Mesenchymal stem cell (in vitro differentiated cells and primary cell): ENCODE data around the gene FAM219B.

Source experiments
- DNase-seq: peaks from one replicate; pipeline ENCODE4 v3.0.0-alpha.2; 2013
- H2AFZ ChIP-seq: one replicate; pipeline ENCODE4 v1.6.1; 2013; ENCODE audit warnings: low read depth, mild to moderate bottlenecking, control low read depth, inconsistent platforms, low read length, moderate library complexity
- H2AK5ac ChIP-seq: 2 replicates; pipeline ENCODE4 v1.6.1; 2013; ENCODE audit warnings: low read length, moderate library complexity, mild to moderate bottlenecking, inconsistent platforms; ENCODE audit not compliant: severe bottlenecking
- H2BK120ac ChIP-seq: one replicate; pipeline ENCODE4 v1.6.1; 2013; ENCODE audit warnings: low read depth, mild to moderate bottlenecking, inconsistent platforms, low read length, moderate library complexity
- H2BK12ac ChIP-seq, 2 experiments: one replicate each; pipeline ENCODE4 v1.6.1; 2013; ENCODE audit warnings: inconsistent platforms in 2 of 2, low read length in 2 of 2, mild to moderate bottlenecking in 2 of 2, moderate library complexity in 2 of 2, control low read depth in 1 of 2
- H2BK15ac ChIP-seq: one replicate; pipeline ENCODE4 v1.6.1; 2013; ENCODE audit warnings: mild to moderate bottlenecking, low read depth, inconsistent platforms; ENCODE audit not compliant: poor library complexity, severe bottlenecking
- H2BK5ac ChIP-seq: 2 replicates; pipeline ENCODE4 v1.6.1; 2013; ENCODE audit warnings: low read depth, mild to moderate bottlenecking, low read length, control low read depth, inconsistent platforms; ENCODE audit not compliant: poor library complexity, severe bottlenecking
- H3K14ac ChIP-seq, 2 experiments: one replicate each; pipeline ENCODE4 v1.6.1; 2013; ENCODE audit warnings: inconsistent platforms in 2 of 2, low read length in 2 of 2, control low read depth in 1 of 2, mild to moderate bottlenecking in 1 of 2, moderate library complexity in 1 of 2
- H3K18ac ChIP-seq, 2 experiments: one replicate each; pipeline ENCODE4 v1.6.1; 2013; ENCODE audit warnings: inconsistent platforms in 2 of 2, low read length in 2 of 2, control low read depth in 1 of 2, low read depth in 1 of 2, mild to moderate bottlenecking in 1 of 2
- H3K23ac ChIP-seq, 2 experiments: one replicate each; pipeline ENCODE4 v1.6.1; 2013; ENCODE audit warnings: inconsistent platforms in 2 of 2, low read length in 2 of 2, mild to moderate bottlenecking in 2 of 2, moderate library complexity in 2 of 2, control low read depth in 1 of 2
- H3K27ac ChIP-seq: 2 replicates; pipeline ENCODE4 v1.5.1; 2013; ENCODE audit warnings: mild to moderate bottlenecking, moderate library complexity, low read length, control low read depth, inconsistent platforms; ENCODE audit not compliant: poor library complexity, severe bottlenecking
- H3K27me3 ChIP-seq, 2 experiments: 2 replicates each; pipeline versions ENCODE4 v1.6.1 to v1.7.0; 2013; ENCODE audit warnings: low read length in 2 of 2, mild to moderate bottlenecking in 2 of 2, moderate library complexity in 2 of 2, control low read depth in 1 of 2, inconsistent platforms in 1 of 2; ENCODE audit not compliant: control insufficient read depth in 1 of 2, insufficient read depth in 1 of 2
- H3K36me3 ChIP-seq, 2 experiments: 2 replicates each; pipeline versions ENCODE4 v1.6.1 to v1.7.0; 2013; ENCODE audit warnings: low read length in 2 of 2, control low read depth in 1 of 2, inconsistent platforms in 1 of 2, low read depth in 1 of 2, mild to moderate bottlenecking in 1 of 2; ENCODE audit not compliant: insufficient read depth in 2 of 2, control insufficient read depth in 1 of 2
- H3K4ac ChIP-seq, 2 experiments: one replicate each; pipeline ENCODE4 v1.6.1; 2013; ENCODE audit warnings: inconsistent platforms in 2 of 2, low read length in 2 of 2, mild to moderate bottlenecking in 2 of 2, moderate library complexity in 2 of 2, control low read depth in 1 of 2, low read depth in 1 of 2
- H3K4me1 ChIP-seq: 2 replicates; pipeline ENCODE4 v1.6.1; 2013; ENCODE audit warnings: low read depth, low read length, control low read depth; ENCODE audit not compliant: control insufficient read depth, insufficient read depth
- H3K4me2 ChIP-seq: 2 replicates; pipeline ENCODE4 v1.6.1; 2013; ENCODE audit warnings: low read length, mild to moderate bottlenecking, inconsistent platforms; ENCODE audit not compliant: poor library complexity, severe bottlenecking
- H3K4me3 ChIP-seq, 2 experiments: 2 replicates each; pipeline versions ENCODE4 v1.5.1 to v1.7.0; 2013; ENCODE audit warnings: low read length in 2 of 2, mild to moderate bottlenecking in 2 of 2, control low read depth in 1 of 2, low read depth in 1 of 2; ENCODE audit not compliant: insufficient read depth in 1 of 2
- H3K79me1 ChIP-seq: replicated peaks from 2 replicates; pipeline ENCODE4 v1.6.1; 2013; ENCODE audit warnings: mild to moderate bottlenecking, control low read depth, low read length, inconsistent platforms; ENCODE audit not compliant: poor library complexity, severe bottlenecking
- H3K9ac ChIP-seq: 2 replicates; pipeline ENCODE4 v1.7.0; 2013; ENCODE audit warnings: mild to moderate bottlenecking, low read length, moderate library complexity
- H3K9me3 ChIP-seq: 2 replicates; pipeline ENCODE4 v1.7.0; 2013; ENCODE audit warnings: mild to moderate bottlenecking, low read length; ENCODE audit not compliant: control insufficient read depth
- H4K8ac ChIP-seq: one replicate; pipeline ENCODE4 v1.6.1; 2013; ENCODE audit warnings: inconsistent platforms, mild to moderate bottlenecking, low read length, moderate library complexity
- H4K91ac ChIP-seq: one replicate; pipeline ENCODE4 v1.6.1; 2013; ENCODE audit warnings: mild to moderate bottlenecking, low read length, inconsistent platforms
- WGBS: methylation state at CpG from one replicate; pipeline ENCODE4 v1.1.7; 2013; ENCODE audit warnings: mixed read lengths; 5-methylcytosine and 5-hydroxymethylcytosine counted together

Gene FAM219B

DNA sequence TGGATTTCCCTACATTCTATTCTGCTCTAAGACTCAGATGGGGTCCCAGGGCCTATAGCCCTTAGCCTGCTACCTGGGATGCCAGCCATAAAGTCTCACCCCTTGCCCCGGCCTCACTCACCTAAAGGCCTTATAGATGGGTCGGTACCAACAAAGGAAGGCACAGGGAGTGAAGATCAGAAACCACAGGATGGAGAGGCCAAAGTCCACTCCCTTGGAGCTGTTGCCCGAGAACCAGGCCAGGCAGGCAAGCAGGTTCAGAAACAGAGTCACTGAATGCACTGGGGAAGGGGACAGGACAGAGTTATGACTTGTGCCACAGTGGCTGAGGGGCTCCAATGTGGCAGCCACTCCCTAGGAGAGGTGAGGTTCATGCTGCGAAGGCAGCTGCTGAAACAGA, 56.3 kb downstream of the FAM219B start:
- H2AFZ ChIP-seq = no peak overlapping the region
- H3K23ac ChIP-seq = no peak overlapping the region
- no peak overlapping the region for H2BK5ac ChIP-seq
- peaks cover 68 to 82% of the 10 kb centered on the region in 2 experiments for H3K36me3 ChIP-seq
- no peak overlapping the region for H3K4me2 ChIP-seq
- no peak overlapping the region for H2BK120ac ChIP-seq
- H2AK5ac ChIP-seq = no peak overlapping the region
- no peak overlapping the region for H3K18ac ChIP-seq
- WGBS = 95% methylated on average over 4 of the region's 4 CpGs
- no peak overlapping the region for H2BK15ac ChIP-seq
- H3K27me3 ChIP-seq = no peaks in the 10 kb centered on the region
- no peak overlapping the region for H3K27ac ChIP-seq
- H2BK12ac ChIP-seq = no peak overlapping the region
- peaks cover 8% of the 10 kb centered on the region for H3K4me1 ChIP-seq
- no peak overlapping the region for H3K4ac ChIP-seq
- H4K91ac ChIP-seq = no peak overlapping the region
- H3K4me3 ChIP-seq = no peak overlapping the region
- H3K9me3 ChIP-seq = no peaks in the 10 kb centered on the region
- H4K8ac ChIP-seq = no peak overlapping the region
- peaks cover 39% of the 10 kb centered on the region for H3K79me1 ChIP-seq
- no peak overlapping the region for H3K14ac ChIP-seq
- no peak for DNase-seq
- H3K9ac ChIP-seq = no peak overlapping the region
